ENCODE data around the gene MED26. TPM values are rescaled to one million over a fixed set of nuclear protein-coding genes. Genes with fewer than 3 reads are reported as not detected.

The MED26 gene
- total and polyA plus RNA-seq, 9 of the 15 experiments (the other 6 are each of a cell fraction or from before 2014, with no cell fraction given) = 0.71 to 15.1 (median 6.2) TPM

DNA sequence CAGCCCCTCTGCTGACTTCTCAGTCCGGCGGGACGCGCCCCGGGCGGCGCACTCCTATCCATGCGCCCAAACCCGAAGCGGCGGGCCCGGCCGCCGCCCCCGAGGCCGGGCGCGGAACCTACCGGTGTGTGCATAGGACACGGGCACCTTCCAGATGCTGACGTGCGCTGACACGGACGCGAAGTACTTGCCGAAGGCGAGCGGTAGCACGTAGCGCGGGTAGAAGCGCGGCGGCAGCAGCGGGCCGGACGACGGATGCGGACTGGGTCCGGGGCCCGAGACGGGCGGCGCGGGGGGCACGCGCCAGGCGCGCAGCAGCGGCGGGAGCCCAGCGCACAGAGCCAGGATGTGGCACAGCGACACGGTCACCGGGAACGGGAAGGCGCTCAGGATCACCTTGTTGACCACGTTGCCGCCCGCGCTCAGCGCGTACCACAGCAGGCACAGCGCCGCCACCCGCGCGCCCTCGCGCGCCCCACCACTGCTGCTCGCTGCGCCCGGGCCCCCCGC is 56.1 kb downstream of the MED26 start (continued):
- TF ChIP-seq, protein P1, sequence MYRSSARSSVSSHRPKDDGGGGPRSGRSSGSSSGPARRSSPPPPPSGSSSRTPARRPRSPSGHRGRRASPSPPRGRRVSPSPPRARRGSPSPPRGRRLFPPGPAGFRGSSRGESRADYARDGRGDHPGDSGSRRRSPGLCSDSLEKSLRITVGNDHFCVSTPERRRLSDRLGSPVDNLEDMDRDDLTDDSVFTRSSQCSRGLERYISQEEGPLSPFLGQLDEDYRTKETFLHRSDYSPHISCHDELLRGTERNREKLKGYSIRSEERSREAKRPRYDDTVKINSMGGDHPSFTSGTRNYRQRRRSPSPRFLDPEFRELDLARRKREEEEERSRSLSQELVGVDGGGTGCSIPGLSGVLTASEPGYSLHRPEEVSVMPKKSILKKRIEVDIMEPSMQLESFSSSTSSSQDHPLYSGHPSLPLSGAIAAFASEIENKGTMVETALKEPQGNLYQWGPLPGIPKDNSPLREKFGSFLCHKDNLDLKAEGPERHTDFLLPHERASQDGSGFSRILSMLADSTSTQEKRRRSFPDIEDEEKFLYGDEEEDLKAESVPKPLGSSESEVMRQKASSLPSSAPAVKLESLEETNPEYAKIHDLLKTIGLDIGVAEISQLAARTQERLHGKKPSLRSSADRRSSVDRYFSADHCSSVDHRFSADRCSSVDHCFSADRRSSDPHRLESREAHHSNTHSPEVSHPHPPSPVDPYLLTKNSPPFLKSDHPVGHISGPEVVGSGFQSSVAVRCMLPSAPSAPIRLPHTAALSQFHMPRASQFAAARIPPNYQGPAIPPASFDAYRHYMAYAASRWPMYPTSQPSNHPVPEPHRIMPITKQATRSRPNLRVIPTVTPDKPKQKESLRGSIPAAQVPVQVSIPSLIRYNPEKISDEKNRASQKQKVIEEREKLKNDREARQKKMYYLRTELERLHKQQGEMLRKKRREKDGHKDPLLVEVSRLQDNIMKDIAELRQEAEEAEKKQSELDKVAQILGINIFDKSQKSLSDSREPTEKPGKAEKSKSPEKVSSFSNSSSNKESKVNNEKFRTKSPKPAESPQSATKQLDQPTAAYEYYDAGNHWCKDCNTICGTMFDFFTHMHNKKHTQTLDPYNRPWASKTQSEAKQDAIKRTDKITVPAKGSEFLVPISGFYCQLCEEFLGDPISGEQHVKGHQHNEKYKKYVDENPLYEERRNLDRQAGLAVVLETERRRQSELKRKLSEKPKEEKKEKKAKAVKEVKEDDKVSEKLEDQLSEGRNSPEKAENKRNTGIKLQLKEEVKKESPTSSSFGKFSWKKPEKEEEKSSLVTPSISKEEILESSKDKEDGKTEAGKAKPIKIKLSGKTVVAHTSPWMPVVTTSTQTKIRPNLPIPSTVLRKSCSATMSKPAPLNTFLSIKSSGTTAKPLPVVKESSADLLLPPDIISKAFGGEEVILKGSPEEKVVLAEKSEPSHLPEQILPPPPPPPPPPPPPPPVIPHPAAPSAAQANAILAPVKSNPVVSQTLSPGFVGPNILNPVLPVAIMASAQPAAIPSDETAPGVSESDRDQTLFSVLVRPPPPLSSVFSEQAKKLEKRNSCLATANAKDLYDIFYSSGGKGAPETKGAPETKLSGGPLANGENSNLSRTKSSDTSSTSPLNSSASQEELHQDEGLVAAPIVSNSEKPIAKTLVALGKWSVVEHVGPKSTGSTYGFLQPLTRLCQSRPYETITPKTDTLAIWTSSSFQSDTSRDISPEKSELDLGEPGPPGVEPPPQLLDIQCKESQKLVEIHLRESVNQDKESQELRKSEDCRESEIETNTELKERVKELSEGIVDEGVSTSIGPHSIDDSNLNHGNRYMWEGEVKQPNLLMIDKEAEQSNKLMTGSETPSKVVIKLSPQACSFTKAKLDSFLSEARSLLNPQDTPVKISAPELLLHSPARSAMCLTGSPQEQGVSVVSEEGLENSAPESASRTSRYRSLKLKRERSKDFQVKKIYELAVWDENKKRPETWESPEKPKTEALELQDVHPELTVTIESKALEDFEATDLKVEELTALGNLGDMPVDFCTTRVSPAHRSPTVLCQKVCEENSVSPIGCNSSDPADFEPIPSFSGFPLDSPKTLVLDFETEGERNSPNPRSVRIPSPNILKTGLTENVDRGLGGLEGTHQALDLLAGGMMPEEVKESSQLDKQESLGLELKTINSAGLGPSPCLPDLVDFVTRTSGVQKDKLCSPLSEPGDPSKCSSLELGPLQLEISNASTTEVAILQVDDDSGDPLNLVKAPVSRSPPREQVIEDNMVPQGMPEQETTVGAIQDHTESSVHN (IDR thresholded peaks at IDR 0.05; ENCODE audit: borderline replicate concordance in 1 of 2, low read depth in 1 of 2) = no peak
- TF ChIP-seq MBD2 (IDR thresholded peaks at IDR 0.05; ENCODE audit: borderline replicate concordance, low read depth) (no peak), ZFP36 (IDR thresholded peaks at IDR 0.05; ENCODE audit: low read depth, low read length, partially characterized antibody) (no peak), ATF7 (IDR thresholded peaks at IDR 0.05) (no peak), ZNF778 (CRISPR knock-in tag; IDR thresholded peaks at IDR 0.05) (no peak), YBX1 (IDR thresholded peaks at IDR 0.05) (no peak), DACH1 (IDR thresholded peaks at IDR 0.05; ENCODE audit: partially characterized antibody) (no peak), ZNF197 (CRISPR knock-in tag; IDR thresholded peaks at IDR 0.05; ENCODE audit: low read depth) (no peak), CC2D1A (IDR thresholded peaks at IDR 0.05) (no peak), TOE1 (IDR thresholded peaks at IDR 0.05; ENCODE audit: borderline replicate concordance) (no peak), TOE1 (CRISPR knock-in tag; IDR thresholded peaks at IDR 0.05; ENCODE audit: borderline replicate concordance, low read depth) (no peak)
- TF ChIP-seq, protein P2, sequence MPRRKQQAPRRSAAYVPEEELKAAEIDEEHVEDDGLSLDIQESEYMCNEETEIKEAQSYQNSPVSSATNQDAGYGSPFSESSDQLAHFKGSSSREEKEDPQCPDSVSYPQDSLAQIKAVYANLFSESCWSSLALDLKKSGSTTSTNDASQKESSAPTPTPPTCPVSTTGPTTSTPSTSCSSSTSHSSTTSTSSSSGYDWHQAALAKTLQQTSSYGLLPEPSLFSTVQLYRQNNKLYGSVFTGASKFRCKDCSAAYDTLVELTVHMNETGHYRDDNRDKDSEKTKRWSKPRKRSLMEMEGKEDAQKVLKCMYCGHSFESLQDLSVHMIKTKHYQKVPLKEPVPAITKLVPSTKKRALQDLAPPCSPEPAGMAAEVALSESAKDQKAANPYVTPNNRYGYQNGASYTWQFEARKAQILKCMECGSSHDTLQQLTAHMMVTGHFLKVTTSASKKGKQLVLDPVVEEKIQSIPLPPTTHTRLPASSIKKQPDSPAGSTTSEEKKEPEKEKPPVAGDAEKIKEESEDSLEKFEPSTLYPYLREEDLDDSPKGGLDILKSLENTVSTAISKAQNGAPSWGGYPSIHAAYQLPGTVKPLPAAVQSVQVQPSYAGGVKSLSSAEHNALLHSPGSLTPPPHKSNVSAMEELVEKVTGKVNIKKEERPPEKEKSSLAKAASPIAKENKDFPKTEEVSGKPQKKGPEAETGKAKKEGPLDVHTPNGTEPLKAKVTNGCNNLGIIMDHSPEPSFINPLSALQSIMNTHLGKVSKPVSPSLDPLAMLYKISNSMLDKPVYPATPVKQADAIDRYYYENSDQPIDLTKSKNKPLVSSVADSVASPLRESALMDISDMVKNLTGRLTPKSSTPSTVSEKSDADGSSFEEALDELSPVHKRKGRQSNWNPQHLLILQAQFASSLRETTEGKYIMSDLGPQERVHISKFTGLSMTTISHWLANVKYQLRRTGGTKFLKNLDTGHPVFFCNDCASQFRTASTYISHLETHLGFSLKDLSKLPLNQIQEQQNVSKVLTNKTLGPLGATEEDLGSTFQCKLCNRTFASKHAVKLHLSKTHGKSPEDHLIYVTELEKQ (CRISPR knock-in tag; IDR thresholded peaks at IDR 0.05) = no peak

All from K562 (cell line).